HCT116 (cell line): ENCODE data around the gene WT1.

Source experiments
- CTCF ChIP-seq, 3 experiments: fragments of 200-600 bp in 1 of 3; sonication (generic) in 1 of 3; IDR thresholded peaks in 2 of 3; conservative IDR thresholded peaks in 1 of 3; 2 replicates each; pipeline ENCODE4 v1.5.1; 2012 to 2017; ENCODE audit warnings: low read depth in 2 of 3, low read length in 2 of 3, antibody characterized with exemption in 1 of 3, borderline replicate concordance in 1 of 3, control low read depth in 1 of 3, mild to moderate bottlenecking in 1 of 3, mixed read lengths in 1 of 3, mixed run types in 1 of 3, moderate library complexity in 1 of 3; ENCODE audit not compliant: insufficient read depth in 1 of 3
- EZH2 ChIP-seq: fragments of 200-600 bp; sonication (generic); IDR thresholded peaks from 2 replicates; pipeline ENCODE4 v1.6.1; 2017; ENCODE audit warnings: antibody characterized with exemption, mixed run types
- EZH2phosphoT487 ChIP-seq: fragments of 200-600 bp; IDR thresholded peaks from 2 replicates; pipeline ENCODE4 v1.6.1; 2018; ENCODE audit warnings: antibody characterized with exemption, borderline replicate concordance
- POLR2A ChIP-seq: IDR thresholded peaks from 2 replicates; pipeline ENCODE4 v1.7.0; 2011; ENCODE audit warnings: borderline replicate concordance; ENCODE audit not compliant: insufficient read depth, insufficient read length; ENCODE audit errors: extremely low read depth
- POLR2AphosphoS5 ChIP-seq: IDR thresholded peaks from 2 replicates; pipeline ENCODE4 v1.6.1; 2011; ENCODE audit warnings: mild to moderate bottlenecking, low read depth, low read length, moderate library complexity
- SIN3A ChIP-seq: IDR thresholded peaks from 2 replicates; pipeline ENCODE4 v1.6.1; 2012; ENCODE audit warnings: low read depth
- ZNF274 ChIP-seq: fragments of 200-500 bp; sonication (Bioruptor generic); IDR thresholded peaks from 2 replicates; pipeline ENCODE4 v1.6.1; 2014; ENCODE audit warnings: mild to moderate bottlenecking, low read depth, low read length, inconsistent platforms
- TF ChIP-seq, protein P1 (sequence below): IDR thresholded peaks from 2 replicates; pipeline ENCODE4 v1.6.1; 2012; ENCODE audit warnings: low read depth

DNA sequence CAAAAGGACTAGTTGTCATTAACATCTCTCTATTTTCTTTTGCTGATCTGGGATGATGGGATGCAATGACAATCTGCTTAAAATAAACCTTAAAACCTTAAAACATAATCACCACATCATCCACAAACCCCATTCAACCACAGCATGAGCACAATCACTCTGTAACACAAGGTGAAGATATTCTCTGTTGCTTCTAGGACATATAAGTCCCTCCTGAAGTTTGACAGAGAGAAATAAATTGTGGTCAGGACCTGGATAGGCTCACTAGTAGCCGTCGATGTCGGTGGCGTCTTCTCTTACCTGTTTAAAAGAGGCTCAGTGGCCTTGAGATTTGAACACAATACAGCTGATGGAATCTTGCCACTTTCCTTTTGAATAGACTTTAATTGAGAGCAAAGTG lies 47.9 kb downstream of the WT1 start:
- TF ChIP-seq CTCF (IDR thresholded peaks at IDR 0.05 in 2 of 3, conservative IDR thresholded peaks at IDR 0.05 in 1 of 3; ENCODE audit: borderline replicate concordance in 1 of 3, insufficient read depth in 1 of 3, low read depth in 2 of 3, low read length in 2 of 3) (no peak), EZH2 (no peak), POLR2AphosphoS5 (no peak), ZNF274 (no peak), POLR2A (no peak), SIN3A (no peak), EZH2phosphoT487 (no peak)
- TF ChIP-seq, protein P1, sequence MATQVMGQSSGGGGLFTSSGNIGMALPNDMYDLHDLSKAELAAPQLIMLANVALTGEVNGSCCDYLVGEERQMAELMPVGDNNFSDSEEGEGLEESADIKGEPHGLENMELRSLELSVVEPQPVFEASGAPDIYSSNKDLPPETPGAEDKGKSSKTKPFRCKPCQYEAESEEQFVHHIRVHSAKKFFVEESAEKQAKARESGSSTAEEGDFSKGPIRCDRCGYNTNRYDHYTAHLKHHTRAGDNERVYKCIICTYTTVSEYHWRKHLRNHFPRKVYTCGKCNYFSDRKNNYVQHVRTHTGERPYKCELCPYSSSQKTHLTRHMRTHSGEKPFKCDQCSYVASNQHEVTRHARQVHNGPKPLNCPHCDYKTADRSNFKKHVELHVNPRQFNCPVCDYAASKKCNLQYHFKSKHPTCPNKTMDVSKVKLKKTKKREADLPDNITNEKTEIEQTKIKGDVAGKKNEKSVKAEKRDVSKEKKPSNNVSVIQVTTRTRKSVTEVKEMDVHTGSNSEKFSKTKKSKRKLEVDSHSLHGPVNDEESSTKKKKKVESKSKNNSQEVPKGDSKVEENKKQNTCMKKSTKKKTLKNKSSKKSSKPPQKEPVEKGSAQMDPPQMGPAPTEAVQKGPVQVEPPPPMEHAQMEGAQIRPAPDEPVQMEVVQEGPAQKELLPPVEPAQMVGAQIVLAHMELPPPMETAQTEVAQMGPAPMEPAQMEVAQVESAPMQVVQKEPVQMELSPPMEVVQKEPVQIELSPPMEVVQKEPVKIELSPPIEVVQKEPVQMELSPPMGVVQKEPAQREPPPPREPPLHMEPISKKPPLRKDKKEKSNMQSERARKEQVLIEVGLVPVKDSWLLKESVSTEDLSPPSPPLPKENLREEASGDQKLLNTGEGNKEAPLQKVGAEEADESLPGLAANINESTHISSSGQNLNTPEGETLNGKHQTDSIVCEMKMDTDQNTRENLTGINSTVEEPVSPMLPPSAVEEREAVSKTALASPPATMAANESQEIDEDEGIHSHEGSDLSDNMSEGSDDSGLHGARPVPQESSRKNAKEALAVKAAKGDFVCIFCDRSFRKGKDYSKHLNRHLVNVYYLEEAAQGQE: no peak
